GM18499 (cell line): ENCODE measurements around the gene NPC2.

Source experiments
- ATAC-seq: cut with Tn5 transposase; IDR thresholded peaks from one replicate; pipeline ENCODE4 v1.9.1; 2021; ENCODE audit warnings: moderate number of reproducible peaks; ENCODE audit not compliant: insufficient read depth, unreplicated experiment

The NPC2 gene

DNA sequence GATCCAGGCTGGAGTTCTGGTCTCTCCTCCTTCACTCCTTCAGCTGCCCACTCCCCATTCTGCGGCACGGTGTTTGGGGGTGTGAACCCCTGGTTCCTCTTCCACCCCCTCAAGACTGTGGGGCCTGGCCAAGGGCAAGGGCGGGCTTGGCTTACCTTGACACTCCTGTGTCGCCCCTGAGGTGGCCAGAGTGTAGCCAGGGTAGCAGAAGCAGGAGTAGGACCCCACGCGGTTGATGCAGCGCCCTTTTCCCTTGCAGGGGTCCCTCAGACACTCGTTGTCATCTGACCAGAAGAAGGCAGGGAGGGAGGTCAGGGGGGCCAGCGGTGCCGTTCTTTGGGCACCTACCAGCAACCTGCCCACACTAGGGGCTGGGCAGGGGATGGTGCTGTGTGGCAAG is 28.7 kb upstream of the NPC2 start:
- no peak for ATAC-seq

DNA sequence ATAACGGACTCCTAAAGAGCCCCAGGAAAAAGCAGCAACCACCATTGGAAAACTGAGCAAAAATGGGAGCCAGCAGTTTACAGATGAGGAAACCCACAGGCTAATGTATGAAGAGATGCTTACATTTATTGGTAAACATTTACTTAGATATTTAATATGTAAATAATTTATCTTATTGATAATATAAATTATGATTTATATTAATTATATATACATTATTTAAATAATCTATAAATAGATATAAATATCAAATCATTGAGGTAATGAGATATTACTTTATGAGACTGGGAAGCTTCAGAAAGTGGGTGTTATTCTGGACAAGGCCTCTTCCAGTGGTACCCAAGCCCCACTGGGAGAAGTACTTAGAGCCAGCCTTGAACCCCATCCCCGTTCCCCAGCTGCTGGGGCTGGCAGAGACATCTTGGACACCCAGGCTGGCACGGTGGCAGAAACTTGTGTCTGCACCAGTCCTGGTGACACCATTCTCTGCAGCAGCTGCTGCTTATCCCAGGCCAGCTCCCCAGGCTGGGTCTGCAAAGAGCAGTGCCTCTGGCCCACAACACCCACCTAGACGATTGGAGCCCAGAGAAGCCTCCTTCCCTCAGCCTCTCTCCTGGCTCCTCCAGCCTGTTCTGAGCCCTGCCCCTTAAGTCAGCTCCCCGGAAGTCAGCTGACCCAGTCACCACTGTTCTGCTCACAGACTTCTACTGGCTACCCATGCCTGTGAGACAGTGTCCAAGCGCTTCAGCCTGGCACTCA is 26.4 kb upstream of the NPC2 start:
- ATAC-seq, result no peak

DNA sequence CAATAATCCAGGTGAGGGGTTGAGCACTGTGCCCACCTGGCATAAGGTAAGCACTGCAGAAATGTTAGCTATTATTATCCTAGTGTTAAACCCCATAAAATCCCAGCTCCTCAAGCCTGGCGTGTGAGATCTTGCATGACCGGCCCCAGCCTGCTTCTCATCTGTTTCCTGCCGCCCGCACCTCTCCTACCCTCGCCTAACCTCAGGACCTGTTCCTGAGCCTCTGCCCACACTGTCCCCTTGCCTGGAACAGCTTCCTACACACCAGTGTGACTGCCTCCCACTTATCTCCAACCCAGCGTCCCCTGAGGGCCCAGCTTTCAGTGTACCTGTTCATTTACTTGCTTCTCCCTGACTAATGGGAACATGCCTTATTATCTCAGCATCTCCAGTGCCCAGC is 25.1 kb upstream of the NPC2 start:
- no peak for ATAC-seq

DNA sequence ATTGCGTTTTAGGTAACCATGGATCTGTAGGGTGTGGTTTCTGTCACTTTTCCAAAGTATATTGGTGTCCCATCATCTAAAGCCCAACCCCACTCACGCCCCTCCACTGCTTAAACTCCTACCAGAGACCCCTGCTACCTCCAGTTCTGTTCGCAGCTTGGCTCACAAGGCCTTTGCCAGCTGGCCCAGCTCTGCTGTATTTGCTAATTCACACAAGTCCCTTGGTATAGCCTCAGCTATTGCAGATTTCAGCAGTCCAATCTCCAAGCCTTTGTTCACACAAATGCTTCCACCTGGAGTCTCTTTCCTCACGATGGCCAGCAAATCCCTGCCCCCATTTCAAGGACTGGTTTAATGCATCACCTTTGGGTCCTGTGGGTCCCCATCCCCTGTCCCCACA is 24.6 kb upstream of the NPC2 start:
- ATAC-seq, result no peak

DNA sequence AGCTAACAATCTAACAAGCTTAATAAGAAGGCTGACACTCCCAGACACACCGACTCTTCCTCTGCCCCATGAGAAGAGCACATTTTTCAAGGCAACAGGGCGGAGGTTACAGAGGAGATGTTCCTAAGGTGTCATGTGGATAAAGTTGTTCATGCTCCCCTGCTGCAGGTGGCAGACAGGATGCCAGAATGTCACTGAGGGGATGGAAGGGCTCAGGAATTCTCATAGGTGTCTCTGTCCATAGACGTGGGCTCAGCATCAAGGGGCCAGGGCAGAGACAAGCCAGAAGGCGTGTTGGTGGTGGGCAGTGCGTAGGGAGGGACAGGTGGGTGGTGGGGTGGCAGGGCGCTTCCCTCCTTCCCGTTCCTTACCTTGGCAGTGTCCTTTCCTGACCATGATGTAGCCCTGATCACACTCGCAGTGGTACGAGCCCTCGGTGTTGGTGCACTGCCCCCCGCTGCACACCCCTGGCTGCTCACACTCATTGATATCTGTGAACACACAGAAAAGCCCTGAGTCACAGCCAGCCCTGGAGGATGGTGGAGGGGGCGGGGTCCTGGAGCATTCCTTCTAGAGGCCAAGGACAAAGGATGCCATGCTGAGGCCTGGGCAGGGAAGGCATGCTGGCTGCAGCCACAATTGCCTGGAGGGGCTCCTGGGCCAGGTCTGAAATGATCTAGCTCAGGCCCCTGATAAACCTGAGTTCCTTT is 23.5 kb upstream of the NPC2 start:
- no peak for ATAC-seq

DNA sequence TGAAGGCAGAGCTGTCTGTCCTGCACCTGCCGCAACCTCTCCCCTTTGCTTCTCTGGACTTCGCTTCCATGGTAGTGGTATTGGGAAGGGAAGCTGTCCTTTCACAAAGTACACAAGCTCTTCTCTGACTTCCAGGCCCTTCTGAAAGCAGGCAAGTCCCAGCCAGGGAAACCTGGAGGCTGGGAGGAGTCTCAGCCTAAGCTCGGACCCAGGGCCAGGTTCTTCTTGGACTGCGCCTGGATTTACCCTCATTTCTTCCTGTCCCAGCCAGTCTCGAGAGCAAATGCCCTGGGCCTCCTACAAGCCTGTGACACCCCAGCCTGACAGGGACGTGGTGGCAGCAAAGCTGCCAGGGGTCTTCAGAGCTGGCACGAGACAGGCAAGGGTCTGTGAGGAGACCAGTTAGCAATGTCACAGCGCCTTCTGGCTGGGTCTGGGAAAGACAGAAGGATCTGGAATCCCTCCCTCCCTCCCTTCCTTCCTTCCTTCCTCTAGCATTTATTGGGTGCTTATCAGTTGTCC is 22.8 kb upstream of the NPC2 start:
- ATAC-seq, result no peak

DNA sequence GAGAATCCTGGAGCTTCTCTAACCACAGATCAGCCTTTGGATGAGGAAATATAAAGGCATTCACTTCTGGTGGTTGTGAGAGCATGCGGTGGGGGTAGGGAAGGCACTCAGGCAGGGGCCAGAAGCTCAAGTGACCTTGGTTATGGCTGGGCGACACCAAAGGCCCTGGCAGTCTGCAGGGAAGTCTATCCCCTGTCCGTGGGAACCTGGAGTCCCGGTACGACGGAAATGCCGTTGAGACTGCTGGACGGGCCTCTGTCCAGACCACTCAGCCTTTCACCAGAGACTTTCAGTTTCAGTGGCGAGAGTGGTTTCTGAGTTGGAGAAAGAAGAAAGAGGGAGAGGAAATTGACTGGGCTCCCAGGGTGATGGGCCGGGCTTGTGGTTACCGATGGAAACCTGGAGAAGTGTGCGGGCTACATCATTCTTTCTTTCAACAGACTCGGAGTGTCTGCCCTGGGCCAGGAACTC is 21.4 kb upstream of the NPC2 start:
- ATAC-seq, result no peak

DNA sequence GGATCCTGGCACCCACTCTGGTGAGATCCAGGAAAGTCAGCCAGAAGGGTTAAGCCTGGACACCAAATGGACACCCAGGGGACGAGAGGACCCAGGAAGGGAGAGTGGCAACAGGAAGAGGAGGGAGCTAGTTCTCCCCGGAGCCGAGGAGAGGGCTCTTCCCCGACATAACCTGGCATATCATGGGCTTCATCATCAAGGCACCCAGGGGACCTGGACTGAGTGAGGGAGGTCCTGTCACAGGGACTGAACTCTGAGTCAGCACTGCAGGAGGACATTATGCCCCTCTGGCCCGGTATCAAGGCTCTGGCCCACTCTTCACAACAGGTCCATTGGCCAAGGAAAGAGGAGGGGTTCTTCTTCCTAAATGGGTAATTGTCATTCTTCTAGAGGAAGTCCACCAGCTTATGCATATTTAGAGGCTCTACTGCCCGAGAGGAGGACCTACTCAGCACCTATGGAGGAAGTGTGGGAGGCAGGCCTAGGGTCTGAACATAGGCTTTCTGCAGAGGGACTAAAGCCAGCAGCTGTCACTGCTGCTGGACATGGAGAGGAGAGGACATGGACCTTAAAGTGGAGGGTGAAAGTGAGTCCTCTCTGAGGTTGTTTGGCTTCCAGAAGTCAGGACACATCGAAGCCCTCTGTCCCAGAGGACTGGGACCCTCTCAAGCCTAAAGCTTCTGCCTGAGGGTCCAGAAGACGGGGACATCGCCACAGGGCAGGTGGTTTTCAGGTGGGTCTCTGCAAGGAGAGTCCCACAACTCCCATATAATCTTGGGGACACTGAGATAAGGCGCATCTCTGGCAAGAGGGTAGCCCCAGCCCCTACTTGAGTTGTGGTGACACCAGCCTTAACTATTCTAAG is 19.1 kb upstream of the NPC2 start:
- no peak for ATAC-seq

DNA sequence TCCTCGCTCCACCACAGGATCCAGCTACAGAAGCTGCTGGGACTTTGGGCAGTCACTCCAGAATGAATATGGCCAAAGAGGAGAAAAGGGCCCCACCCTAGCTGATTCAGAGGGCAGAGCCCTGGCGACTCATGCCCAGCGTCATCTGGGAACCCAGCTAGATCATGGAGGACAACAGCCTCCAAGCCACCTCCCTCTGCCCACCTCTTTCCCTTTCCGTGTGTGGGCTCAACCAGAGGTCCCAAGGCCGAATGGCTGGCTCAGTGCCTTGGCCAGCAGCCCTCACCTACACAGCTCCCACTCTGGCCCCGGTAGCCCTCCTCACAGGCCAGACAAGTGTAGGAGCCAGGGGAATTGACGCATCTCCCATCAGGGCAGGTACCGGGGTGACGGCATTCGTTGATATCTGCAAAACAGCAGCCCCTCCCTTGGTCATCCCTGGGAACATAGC is 17.9 kb upstream of the NPC2 start:
- ATAC-seq, result no peak

DNA sequence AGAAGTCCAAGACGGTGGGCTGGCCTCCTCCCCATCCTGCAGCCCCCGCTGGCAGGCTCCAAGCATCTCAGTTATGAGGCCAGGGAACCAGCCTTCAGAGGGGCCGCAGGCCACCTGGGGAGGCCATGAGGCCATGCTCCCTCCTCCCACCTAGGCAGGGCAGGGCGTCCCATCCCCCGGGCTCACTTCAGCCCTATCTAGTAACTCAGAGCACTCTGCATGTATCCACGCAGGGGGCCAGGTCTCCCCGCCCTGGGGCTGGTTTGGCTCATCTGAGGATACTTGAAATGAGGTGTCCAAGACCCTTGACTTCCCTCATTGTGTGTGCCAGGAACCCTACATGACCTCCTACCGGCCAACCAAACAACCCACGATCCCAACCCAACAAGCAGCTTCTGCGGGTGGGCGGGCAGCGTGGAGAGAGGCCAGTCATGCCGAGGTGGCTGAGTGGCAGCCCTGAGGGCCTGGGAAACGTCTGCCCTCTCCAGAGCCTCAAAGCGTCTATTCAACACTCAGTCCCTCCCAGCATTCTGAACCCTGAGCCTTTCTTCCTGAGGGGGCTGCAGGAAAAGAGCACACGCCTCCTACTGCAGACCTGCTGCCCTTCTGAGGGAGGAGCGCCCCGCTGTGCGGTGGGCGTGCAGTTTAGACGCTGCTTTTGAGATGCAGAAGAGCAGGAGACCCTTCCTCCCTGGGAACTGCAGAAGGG is 17.3 kb upstream of the NPC2 start:
- no peak for ATAC-seq

DNA sequence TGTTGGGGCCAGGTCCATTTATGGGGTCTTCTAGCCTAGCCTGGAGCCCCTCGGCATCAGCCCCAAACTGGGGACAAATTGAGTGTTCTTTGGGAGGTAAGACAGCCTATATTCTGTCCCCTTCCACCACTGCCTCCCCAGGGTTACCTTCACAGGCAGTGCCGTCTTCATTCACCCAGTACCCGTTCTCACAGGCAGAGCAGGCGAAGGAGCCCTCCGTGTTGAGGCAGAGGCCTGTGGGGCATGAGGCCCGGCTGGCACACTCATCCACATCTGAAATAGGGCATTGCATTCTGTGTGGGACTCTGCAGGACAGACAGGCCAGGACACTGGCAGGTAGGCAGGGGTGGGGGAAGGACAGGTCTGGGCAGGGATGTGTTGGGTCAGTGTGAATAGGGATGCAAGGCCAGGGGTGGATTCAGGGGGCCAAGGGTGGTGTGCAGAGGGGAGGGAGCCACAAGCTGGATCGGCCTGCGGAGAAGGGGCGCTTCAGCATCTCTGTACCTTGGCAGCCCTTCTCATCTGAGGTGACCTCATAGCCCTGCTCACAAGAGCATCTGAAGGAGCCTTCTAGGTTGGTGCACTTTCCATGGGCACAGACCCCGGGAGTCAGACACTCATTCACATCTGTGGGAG is 16.6 kb upstream of the NPC2 start:
- no peak for ATAC-seq

DNA sequence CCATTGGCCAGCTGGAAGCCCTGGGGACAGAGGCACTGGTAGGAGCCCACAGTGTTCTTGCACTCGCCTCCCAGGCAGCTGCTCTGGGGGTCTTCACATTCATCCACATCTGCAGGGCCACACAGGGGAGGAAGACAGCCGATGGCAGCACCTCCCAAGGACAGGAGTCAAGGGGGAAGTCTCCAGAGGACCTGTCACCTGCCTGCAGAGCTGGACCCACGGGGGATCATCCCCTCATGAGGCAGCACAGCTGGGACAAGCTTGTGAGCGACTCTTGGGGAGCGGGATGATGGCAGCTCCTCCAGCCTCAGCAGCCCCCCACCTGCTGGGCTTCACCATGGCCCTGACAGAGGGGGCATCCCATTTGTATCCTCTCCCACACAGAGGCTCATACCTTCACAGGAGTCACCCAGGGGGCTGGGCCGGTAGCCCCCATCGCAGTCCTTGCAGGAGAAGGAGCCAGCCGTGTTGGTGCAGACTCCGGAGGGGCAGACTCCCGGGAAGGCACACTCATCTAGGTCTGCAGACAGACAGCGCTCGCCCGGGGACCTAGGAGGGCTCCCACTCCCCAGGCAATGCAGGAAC is 15.8 kb upstream of the NPC2 start:
- ATAC-seq, result no peak

DNA sequence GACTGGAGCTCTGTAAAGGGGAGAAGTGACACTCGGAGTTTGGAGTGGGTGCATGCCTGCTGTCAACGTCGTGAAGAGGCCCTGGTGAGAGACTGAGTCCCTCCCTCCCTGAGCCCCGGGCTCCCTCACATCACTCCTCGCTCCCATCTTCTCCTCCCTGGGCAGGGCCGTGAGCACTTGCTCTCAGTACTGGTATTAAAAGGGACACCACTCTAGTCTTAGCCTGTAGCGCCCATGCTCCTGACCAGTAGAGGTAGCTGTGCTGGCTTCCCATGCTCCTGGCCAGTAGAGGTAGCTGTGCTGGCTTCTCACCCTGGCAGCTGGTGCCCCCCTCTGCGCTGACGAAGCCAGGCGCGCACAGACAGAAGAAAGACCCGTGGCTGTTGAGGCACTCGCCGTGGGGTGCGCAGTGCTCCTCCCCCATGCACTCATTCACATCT is 15.2 kb upstream of the NPC2 start:
- ATAC-seq, result no peak

DNA sequence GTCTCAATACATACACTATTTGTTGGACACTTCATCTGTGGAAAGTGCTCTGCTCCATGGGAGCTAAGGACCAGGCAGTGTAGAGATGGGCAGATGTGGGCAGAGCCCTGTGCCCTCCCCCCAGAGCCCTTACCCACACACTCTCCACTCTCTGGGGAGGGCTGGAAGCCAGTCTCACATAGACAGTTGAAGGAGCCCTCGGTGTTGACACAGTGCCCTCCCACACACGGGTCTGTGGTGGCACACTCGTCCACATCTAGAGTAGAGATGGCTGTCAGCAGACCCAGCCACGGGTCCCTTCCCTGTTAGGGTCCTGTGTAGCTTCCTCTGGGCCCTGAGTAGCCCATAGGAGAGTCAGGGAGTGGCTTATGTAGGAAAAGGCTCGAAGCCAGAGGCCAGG is 14.7 kb upstream of the NPC2 start:
- ATAC-seq, result no peak

DNA sequence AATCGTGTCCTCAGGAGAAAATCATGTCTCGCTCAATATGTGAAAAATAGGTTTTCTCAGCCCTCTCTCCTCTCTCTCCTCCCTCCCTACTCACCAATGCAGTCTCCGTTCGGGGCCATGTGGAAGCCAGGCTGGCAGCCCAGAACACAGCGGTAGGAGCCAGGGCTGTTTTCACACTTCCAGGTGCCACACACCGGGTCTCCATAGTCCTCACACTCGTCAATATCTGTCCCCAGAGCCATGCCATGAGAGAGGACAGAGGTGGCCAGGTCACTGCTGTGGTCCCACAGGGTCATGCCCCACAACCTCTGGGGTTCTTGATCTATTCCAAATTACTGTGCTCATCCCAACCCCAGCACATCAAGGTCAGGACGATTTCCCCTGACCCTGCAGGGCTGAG is 14.0 kb upstream of the NPC2 start:
- no peak for ATAC-seq

DNA sequence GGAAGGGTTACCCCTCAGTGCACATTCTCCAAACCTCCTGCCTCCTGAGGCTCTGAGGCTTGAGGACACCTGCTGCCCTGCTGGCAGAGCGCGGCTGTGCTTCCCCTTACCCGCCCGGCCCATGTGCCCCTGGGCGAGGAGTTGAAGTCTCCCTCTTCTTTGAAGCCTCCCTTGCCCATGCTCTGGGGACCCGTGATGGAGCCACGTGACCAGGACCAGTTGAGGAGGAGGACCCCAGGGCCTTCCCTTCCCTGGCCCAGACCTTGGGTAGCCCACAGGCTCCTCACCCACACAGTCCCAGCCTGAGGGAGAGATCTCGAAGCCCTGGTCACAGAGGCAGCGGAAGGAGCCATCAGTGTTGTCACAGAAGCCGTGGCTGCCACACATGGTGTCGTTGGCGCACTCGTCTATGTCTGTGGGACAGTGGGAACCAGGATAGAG is 13.3 kb upstream of the NPC2 start:
- ATAC-seq, result no peak

DNA sequence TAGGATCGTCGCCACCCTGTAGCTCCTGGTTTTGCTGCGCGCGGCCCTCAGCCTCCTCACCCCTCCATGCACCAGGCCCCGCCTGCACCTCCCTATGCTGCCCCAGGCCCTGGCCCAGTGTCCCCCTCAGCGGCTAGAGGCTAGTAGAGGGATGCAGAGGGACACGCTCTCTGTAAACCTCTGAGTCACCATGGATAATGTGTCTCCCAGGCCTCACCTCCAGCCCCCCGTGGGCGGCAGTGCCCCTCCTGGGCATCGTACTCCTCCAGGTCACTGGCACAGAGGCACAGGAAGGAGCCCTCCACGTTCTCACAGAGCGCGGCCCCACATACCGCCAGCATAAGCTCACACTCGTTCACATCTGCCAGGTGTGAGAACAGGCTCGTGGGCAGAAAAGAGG is 12.7 kb upstream of the NPC2 start:
- ATAC-seq, result no peak

DNA sequence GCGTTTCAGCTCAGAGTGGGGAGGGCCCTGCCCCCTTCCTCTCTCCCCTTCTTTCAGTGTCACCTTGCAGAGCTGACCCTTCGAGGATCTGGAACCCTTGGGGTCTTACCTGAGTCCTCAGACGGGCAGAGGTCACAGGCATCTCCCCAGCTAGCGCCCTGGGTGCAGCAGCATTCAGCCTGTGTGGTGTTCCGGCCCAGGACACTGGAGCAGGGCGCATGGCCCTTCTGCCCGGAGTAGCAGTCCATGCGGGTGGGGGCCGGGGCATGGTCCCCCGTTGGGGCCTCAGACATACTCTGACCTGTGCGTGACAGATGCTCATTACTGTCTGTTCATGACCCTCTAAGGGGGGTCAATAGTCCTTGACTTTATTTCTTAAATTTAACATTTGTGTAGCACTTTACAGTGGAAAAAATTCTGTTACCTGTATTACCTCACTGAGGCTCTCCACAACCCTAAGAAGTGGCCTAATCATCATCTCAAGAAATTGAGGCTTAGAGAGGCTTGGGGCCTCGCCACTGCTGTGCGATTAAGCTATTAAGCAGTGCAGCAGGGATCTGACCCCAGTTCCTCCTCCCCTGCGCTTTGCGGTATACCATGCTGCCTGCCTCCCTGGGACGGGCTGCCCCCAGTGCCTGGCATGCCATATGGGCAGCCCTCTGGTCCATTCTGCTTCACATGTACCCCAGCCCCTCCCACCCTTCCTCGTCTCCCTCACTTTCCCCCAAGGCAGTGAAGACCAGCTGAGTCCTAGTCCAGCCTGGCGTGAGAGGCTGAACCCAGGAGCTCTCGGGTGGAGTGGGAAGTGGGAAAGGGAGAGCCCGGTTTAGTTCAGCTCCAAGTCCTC is 12.0 kb upstream of the NPC2 start:
- no peak for ATAC-seq
